Right hindlimb (tissue), 1 donor: Measurements from ENCODE around the gene SMPD1.
A peak's percentile ranks its signal among the peaks of the same experiment; 100 is the strongest.
"Not testable (repeated sequence)": the region's sequence is repeated elsewhere in the genome, so short reads cannot be mapped to it uniquely, and the experiment has no call there.

Experiments used
- DNase-seq: peaks from one replicate; pipeline ENCODE4 v3.0.0-alpha.2; 2018

Gene SMPD1

GRCh38 chr11:6390718-6391469 is 620 bp downstream of the SMPD1 start:
- no peak for DNase-seq

DNA sequence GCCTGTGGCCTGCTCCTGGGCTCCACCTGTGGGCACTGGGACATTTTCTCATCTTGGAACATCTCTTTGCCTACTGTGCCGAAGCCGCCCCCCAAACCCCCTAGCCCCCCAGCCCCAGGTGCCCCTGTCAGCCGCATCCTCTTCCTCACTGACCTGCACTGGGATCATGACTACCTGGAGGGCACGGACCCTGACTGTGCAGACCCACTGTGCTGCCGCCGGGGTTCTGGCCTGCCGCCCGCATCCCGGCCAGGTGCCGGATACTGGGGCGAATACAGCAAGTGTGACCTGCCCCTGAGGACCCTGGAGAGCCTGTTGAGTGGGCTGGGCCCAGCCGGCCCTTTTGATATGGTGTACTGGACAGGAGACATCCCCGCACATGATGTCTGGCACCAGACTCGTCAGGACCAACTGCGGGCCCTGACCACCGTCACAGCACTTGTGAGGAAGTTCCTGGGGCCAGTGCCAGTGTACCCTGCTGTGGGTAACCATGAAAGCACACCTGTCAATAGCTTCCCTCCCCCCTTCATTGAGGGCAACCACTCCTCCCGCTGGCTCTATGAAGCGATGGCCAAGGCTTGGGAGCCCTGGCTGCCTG is 1.4 kb downstream of the SMPD1 start:
- no peak for DNase-seq

DNA sequence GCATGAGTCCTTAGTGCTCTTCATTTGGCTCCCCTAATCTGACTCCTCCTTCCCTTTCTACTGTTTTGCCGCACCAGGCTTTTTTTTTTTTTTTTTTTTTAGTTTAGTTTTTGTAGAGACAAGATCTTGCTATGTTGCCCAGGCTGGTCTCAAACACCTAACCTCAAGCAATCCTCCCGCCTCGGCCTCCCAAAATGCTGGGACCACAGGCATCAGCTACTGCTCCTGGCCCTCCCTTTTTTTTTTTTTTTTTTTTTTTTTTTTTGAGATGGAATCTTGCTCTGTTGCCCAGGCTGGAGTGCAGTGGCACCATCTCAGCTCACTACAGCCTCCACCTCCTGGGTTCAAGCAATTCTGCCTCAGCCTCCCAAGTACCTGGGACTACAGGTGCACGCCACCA is 2.0 kb downstream of the SMPD1 start:
- DNase-seq, result not testable (repeated sequence)

GRCh38 chr11:6393989-6394670 is 3.9 kb downstream of the SMPD1 start:
- no peak for DNase-seq

DNA sequence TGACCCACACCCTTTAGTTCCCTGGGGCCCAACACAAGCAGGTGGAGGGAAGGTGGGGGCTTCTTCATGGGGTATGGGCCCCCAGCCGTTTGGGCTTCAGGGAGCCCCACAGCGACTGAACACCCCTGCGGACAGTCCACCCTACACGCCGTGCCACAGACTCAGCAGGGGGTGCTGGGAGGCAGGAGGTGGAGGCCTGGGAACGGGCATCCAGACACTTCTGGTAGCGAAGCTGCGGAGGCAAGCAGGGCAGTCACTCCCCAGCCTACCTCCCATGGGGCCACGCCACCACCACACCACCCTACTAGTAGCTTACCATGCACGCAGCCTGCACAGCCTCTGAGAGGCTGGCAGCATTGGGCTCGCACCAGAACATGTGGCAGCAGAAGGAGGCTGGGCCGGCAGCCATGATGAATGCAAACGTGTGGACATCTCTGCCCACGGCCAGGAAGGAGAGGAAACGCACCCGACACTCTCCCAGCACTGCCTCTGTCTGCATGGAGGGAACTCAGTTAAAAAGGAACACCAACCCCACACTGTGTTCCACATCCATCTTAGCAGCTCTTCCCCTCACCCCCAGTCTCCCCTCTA is 5.3 kb downstream of the SMPD1 start:
- no peak for DNase-seq

GRCh38 chr11:6397156-6397555 is 6.9 kb downstream of the SMPD1 start:
- no peak for DNase-seq

- DNase-seq, result no peak
Observed at GRCh38 chr11:6397636-6398035, 7.4 kb downstream of the SMPD1 start.

- DNase-seq, result no peak
Observed at GRCh38 chr11:6400431-6401345, 10.4 kb downstream of the SMPD1 start.

DNA sequence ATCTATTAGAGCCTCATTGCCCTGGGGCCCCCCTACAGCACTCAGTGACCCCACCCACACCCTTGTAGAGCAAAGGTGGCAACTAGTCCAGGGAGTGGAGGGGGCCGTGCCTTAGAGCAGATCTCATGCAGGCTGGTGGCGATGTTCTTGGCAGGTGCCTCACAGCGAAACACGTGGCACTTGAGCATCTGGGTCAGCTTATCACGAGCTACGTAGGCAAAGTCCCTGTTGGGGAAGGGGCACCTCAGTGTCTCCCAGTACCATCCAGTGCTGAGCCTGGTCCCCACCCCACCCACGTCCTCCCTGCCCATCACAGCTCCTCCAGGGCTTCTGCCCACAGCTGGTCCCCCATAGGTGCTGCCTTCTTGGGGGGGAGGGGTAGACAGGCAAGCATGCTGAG is 11.2 kb downstream of the SMPD1 start:
- no peak for DNase-seq

GRCh38 chr11:6402061-6402470 is 11.8 kb downstream of the SMPD1 start:
- no peak for DNase-seq

DNA sequence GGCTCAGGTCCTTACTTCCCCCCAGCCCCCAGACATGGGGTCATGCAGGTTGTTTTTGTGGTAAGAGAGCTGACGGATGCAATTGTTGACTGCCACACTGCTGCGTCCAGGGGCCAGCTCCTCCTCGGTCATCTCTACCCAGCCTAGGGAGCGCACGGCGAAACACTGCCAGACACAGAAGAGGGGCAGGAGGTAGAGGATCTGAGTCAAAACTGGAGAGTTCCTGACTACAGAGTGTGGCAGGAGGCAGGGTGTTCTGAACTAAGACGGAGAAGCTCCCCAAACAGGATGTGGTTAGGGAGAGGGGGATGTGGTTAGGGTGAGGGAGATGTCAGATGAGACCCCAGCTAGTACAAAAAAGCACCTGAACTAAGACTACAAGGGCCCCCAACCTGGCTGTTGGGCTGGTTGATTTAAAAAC is 12.3 kb downstream of the SMPD1 start:
- DNase-seq, result no peak

GRCh38 chr11:6403539-6403938 is 13.3 kb downstream of the SMPD1 start:
- no peak for DNase-seq

DNA sequence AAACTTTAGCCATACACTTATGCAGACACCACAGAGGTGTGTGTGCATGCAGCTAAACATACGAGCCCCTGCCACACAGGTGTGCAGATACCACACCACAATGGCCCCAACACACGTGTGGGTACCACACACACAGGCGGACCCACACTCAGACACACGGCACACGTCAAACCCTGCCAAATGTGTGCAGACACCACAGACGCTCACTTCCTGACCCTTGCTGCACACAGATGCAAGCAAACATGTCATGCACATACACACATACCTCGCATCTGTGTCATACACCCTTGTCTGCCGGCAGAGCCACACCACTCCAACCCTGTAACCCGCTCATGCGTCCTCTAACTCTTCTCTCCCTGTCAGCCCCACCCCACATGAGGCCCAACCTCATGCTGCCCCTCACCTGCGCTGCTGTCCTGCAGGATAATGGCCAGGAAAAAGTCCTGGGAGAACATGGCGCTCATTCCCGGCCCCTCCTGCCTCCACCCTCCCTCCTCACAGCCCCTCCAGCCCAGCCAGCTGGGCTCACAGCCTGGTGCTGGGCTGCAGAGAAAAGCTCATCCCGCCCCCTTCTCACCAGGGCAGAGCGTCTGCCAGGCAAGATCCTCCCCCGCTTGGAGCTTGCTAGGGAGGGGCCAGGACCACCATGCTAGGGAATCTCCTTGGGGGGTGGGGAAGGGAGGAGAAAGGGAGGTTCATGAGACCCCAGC is 14.2 kb downstream of the SMPD1 start:
- peak; percentile 29 for DNase-seq

GRCh38 chr11:6405052-6405667 is 14.9 kb downstream of the SMPD1 start:
- DNase-seq, result peak; percentile 70

GRCh38 chr11:6405846-6406245 is 15.6 kb downstream of the SMPD1 start:
- no peak for DNase-seq

- DNase-seq, result no peak
Observed at GRCh38 chr11:6406370-6406769, 16.1 kb downstream of the SMPD1 start.

GRCh38 chr11:6410695-6411430 is 20.6 kb downstream of the SMPD1 start:
- DNase-seq, result no peak

- no peak for DNase-seq
Observed at GRCh38 chr11:6411594-6412031, 21.3 kb downstream of the SMPD1 start.

GRCh38 chr11:6413791-6414201 is 23.5 kb downstream of the SMPD1 start:
- DNase-seq, result no peak

DNA sequence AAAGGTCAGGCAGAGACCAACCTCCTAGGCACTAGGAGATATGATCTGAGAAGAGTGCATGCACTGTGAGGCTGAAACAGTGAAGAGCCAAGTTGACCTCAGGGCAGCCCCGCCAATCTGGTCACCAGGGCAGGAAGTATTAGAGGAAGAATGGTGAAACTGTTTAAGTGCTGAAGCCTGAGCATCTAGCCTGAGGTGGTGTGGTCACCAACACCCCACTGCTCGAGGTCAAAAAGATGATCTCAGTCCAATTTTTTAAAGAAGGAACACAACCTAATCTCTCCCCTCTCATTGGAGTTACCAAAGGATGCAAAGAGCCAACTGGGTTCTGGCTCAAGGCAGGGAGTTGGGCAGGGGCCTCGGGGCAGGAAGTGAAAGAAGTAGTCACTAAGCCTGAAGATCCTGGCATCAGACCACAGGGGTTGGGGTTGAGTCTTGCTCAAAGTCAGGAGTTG is 24.6 kb downstream of the SMPD1 start:
- DNase-seq, result no peak

- no peak for DNase-seq
Observed at GRCh38 chr11:6415797-6416196, 25.5 kb downstream of the SMPD1 start.
